Measurements from ENCODE around the gene ZNF385B. TPM values are rescaled to one million over a fixed set of nuclear protein-coding genes. Genes with fewer than 3 reads are reported as not detected.
A peak's percentile ranks its signal among the peaks of the same experiment; 100 is the strongest.

The ZNF385B gene
- total RNA-seq, 4 donors from 2014 or later, result 0.41 to 3.3 TPM; not detected in 2

- H3K9me3 ChIP-seq, result no peaks in the 10 kb centered on the region
- peak overlapping the region in 1 of 2 donors; percentile 64 for H3K27ac ChIP-seq
- H3K36me3 ChIP-seq, result no peaks in the 10 kb centered on the region
- H3K27me3 ChIP-seq, result no peaks in the 10 kb centered on the region
- no peaks in the 10 kb centered on the region for H3K4me1 ChIP-seq
- H3K4me3 ChIP-seq, result no peak overlapping the region
- TF ChIP-seq CTCF (IDR thresholded peaks at IDR 0.05) (no peak), POLR2A (IDR thresholded peaks at IDR 0.05) (no peak)
- intact Hi-C loops (cut with DNase I; ENCODE audit: low total_unique reads), result no loop called here
- DNase-seq, result peak in 1 of 2 donors; percentile 46
Measured at GRCh38 chr2:179612108-179612507, 249.3 kb downstream of the ZNF385B start.

GRCh38 chr2:179606141-179606540 lies 255.3 kb downstream of the ZNF385B start:
- no peak overlapping the region for H3K27ac ChIP-seq
- no peak overlapping the region for H3K4me3 ChIP-seq
- intact Hi-C loops (cut with DNase I; ENCODE audit: low total_unique reads), result no loop called here
- H3K36me3 ChIP-seq, result no peaks in the 10 kb centered on the region
- H3K9me3 ChIP-seq, result no peaks in the 10 kb centered on the region
- H3K27me3 ChIP-seq, result no peaks in the 10 kb centered on the region
- no peak for TF ChIP-seq CTCF (IDR thresholded peaks at IDR 0.05)
- peaks cover 0 to 3% of the 10 kb centered on the region in 2 donors for H3K4me1 ChIP-seq
- DNase-seq, result no peak

GRCh38 chr2:179605341-179605740 lies 256.1 kb downstream of the ZNF385B start:
- Histone ChIP-seq H3K27me3 (no peaks in the 10 kb centered on the region), H3K4me3 (no peak overlapping the region), H3K4me1 (peaks cover 0 to 3% of the 10 kb centered on the region in 2 donors), H3K36me3 (no peaks in the 10 kb centered on the region), H3K9me3 (no peaks in the 10 kb centered on the region), H3K27ac (no peak overlapping the region)
- TF ChIP-seq POLR2A (IDR thresholded peaks at IDR 0.05) (no peak), CTCF (IDR thresholded peaks at IDR 0.05) (no peak)
- no peak for DNase-seq
- intact Hi-C loops (cut with DNase I; ENCODE audit: low total_unique reads), result no loop called here

- no peak overlapping the region for H3K4me3 ChIP-seq
- no peaks in the 10 kb centered on the region for H3K36me3 ChIP-seq
- no peak for DNase-seq
- intact Hi-C loops (cut with DNase I; ENCODE audit: low total_unique reads), result no loop called here
- H3K27me3 ChIP-seq, result no peaks in the 10 kb centered on the region
- no peaks in the 10 kb centered on the region for H3K9me3 ChIP-seq
- H3K27ac ChIP-seq, result no peak overlapping the region
- TF ChIP-seq CTCF (IDR thresholded peaks at IDR 0.05) (no peak), POLR2A (IDR thresholded peaks at IDR 0.05) (no peak)
- H3K4me1 ChIP-seq, result peaks cover 0 to 3% of the 10 kb centered on the region in 2 donors
Measured at GRCh38 chr2:179604598-179604997, 256.8 kb downstream of the ZNF385B start.

- intact Hi-C loops (cut with DNase I; ENCODE audit: low total_unique reads), result no loop called here
- Histone ChIP-seq H3K9me3 (no peaks in the 10 kb centered on the region), H3K4me1 (peaks cover 0 to 3% of the 10 kb centered on the region in 2 donors), H3K36me3 (no peaks in the 10 kb centered on the region), H3K4me3 (no peak overlapping the region), H3K27ac (no peak overlapping the region), H3K27me3 (no peaks in the 10 kb centered on the region)
- TF ChIP-seq POLR2A (IDR thresholded peaks at IDR 0.05) (no peak), CTCF (IDR thresholded peaks at IDR 0.05) (no peak)
- no peak for DNase-seq
Measured at GRCh38 chr2:179602452-179602851, 259.0 kb downstream of the ZNF385B start.

All from uterus (tissue), 4 donors.